ENCODE data around the gene FSCN2. TPM values are rescaled to one million over a fixed set of nuclear protein-coding genes. Genes with fewer than 3 reads are reported as not detected.

The FSCN2 gene
- total RNA-seq, 1 donor from 2014 or later = 5.6 TPM

GRCh38 chr17:81487487-81488275, 40.5 kb upstream of the FSCN2 start:
- no peak for FAIRE-seq
- no peaks in the 10 kb centered on the region for H3K36me3 Mint-ChIP-seq (ENCODE audit: low read depth, unreplicated experiment)

GRCh38 chr17:81488276-81488860, 39.8 kb upstream of the FSCN2 start:
- peak overlapping the region; percentile 76 for H3K9ac ChIP-seq (ENCODE audit: low read length)
- H3K27me3 Mint-ChIP-seq (ENCODE audit: low read depth, unreplicated experiment) = peaks cover 31% of the 10 kb centered on the region
- TF ChIP-seq EZH2 (IDR thresholded peaks at IDR 0.05; ENCODE audit: insufficient read depth, low read length) (peak; percentile 23), CTCF (IDR thresholded peaks at IDR 0.05; ENCODE audit: insufficient read depth, low read depth, low read length) (no peak)
- no peak overlapping the region for H3K4me3 Mint-ChIP-seq (ENCODE audit: unreplicated experiment)
- peak overlapping the region; percentile 91 for H2AFZ ChIP-seq (ENCODE audit: low read depth, low read length)
- peaks cover 8% of the 10 kb centered on the region for H3K27me3 ChIP-seq (ENCODE audit: insufficient read depth, low read length)
- FAIRE-seq (no peak), DNase-seq (ENCODE audit: low read depth) (no peak)
- no peaks in the 10 kb centered on the region for H3K9me3 Mint-ChIP-seq (ENCODE audit: unreplicated experiment)
- no peaks in the 10 kb centered on the region for H4K20me1 ChIP-seq (ENCODE audit: insufficient read depth, low read length)
- H3K36me3 ChIP-seq (ENCODE audit: insufficient read depth, low read length) = no peaks in the 10 kb centered on the region
- H3K4me3 ChIP-seq (ENCODE audit: insufficient read depth, low read depth, low read length) = peak overlapping the region; percentile 48
- peak overlapping the region; percentile 87 for H3K4me2 ChIP-seq (ENCODE audit: low read length)
- no peak overlapping the region for H3K27ac ChIP-seq (ENCODE audit: low read depth, low read length)
- peaks cover 10% of the 10 kb centered on the region for H3K4me1 ChIP-seq (ENCODE audit: insufficient read depth, low read length)
- H3K27ac Mint-ChIP-seq (ENCODE audit: unreplicated experiment) = no peak overlapping the region
- no peaks in the 10 kb centered on the region for H3K36me3 Mint-ChIP-seq (ENCODE audit: low read depth, unreplicated experiment)
- H3K9me3 ChIP-seq (ENCODE audit: insufficient read depth, low read depth, low read length) = no peaks in the 10 kb centered on the region
- no peaks in the 10 kb centered on the region for H3K79me2 ChIP-seq (ENCODE audit: insufficient read depth, low read length)
- peaks cover 5% of the 10 kb centered on the region for H3K4me1 Mint-ChIP-seq (ENCODE audit: low read depth, unreplicated experiment)

More at GRCh38 chr17:81487487-81488275, 40.5 kb upstream of the FSCN2 start:
- peak overlapping the region; percentile 91 for H2AFZ ChIP-seq (ENCODE audit: low read depth, low read length)
- H3K36me3 ChIP-seq (ENCODE audit: insufficient read depth, low read length) = no peaks in the 10 kb centered on the region
- Mint-ChIP-seq H3K9me3 (ENCODE audit: unreplicated experiment) (no peaks in the 10 kb centered on the region), H3K4me1 (ENCODE audit: low read depth, unreplicated experiment) (peaks cover 5% of the 10 kb centered on the region), H3K27me3 (ENCODE audit: low read depth, unreplicated experiment) (peaks cover 28% of the 10 kb centered on the region), H3K27ac (ENCODE audit: unreplicated experiment) (no peak overlapping the region), H3K4me3 (ENCODE audit: unreplicated experiment) (no peak overlapping the region)
- H3K27ac ChIP-seq (ENCODE audit: low read depth, low read length) = no peak overlapping the region
- no peak for DNase-seq (ENCODE audit: low read depth)
- TF ChIP-seq EZH2 (IDR thresholded peaks at IDR 0.05; ENCODE audit: insufficient read depth, low read length) = no peak
- TF ChIP-seq CTCF (IDR thresholded peaks at IDR 0.05; ENCODE audit: insufficient read depth, low read depth, low read length) = no peak
- H3K27me3 ChIP-seq (ENCODE audit: insufficient read depth, low read length) = peaks cover 8% of the 10 kb centered on the region
- no peaks in the 10 kb centered on the region for H3K9me3 ChIP-seq (ENCODE audit: insufficient read depth, low read depth, low read length)
- H3K4me3 ChIP-seq (ENCODE audit: insufficient read depth, low read depth, low read length) = peak overlapping the region; percentile 48
- H3K4me2 ChIP-seq (ENCODE audit: low read length) = peak overlapping the region; percentile 87
- H3K9ac ChIP-seq (ENCODE audit: low read length) = peak overlapping the region; percentile 76
- no peaks in the 10 kb centered on the region for H3K79me2 ChIP-seq (ENCODE audit: insufficient read depth, low read length)
- H3K4me1 ChIP-seq (ENCODE audit: insufficient read depth, low read length) = peaks cover 10% of the 10 kb centered on the region
- H4K20me1 ChIP-seq (ENCODE audit: insufficient read depth, low read length) = no peaks in the 10 kb centered on the region

All from astrocyte (in vitro differentiated cells and primary cell).